PC-3 (cell line): ENCODE results near the gene TBC1D9. TPM values are rescaled to one million over a fixed set of nuclear protein-coding genes. Genes with fewer than 3 reads are reported as not detected.

Experiments used
- ATAC-seq: fragments of 200-7000 bp; cut with Tn5 transposase; 2 replicates; pipeline ENCODE4 v1.9.1; 2020; ENCODE audit warnings: mild to moderate bottlenecking, moderate library complexity
- BruUV-seq: library from RNA; stranded (reverse); fragments of 400-500 nt; replicated peaks from 2 replicates; lab custom pipeline; 2021; lab: Mats Ljungman, UMichigan
- CTCF ChIA-PET: fragments of 300-600 bp; sonication (Branson Sonifier 250); formaldehyde crosslinking; loops from one replicate; lab custom pipeline; 2022; ENCODE audit warnings: antibody characterized with exemption; lab: Charles Lee
- POLR2A ChIA-PET: fragments of 300-600 bp; sonication (Branson Sonifier 250); formaldehyde crosslinking; loops from one replicate; lab custom pipeline; 2022; ENCODE audit warnings: antibody characterized with exemption; ENCODE audit not compliant: unreplicated experiment; lab: Charles Lee
- DNase-seq: peaks from one replicate; pipeline ENCODE4 v3.0.0-alpha.2; 2015
- H2AFZ ChIP-seq: fragments of 300-600 bp; sonication (generic); 2 replicates; pipeline ENCODE4 v1.6.0; 2016; ENCODE audit warnings: antibody characterized with exemption, low read length
- H3F3A ChIP-seq: fragments of 300-600 bp; sonication (generic); one replicate; pipeline ENCODE4 v1.6.0; 2017; ENCODE audit warnings: antibody characterized with exemption, low read length, control low read depth, mild to moderate bottlenecking; ENCODE audit not compliant: unreplicated experiment
- H3K27ac ChIP-seq: fragments of 300-600 bp; sonication (generic); 2 replicates; pipeline ENCODE4 v1.5.1; 2016; ENCODE audit warnings: mild to moderate bottlenecking, low read length
- H3K27me3 ChIP-seq: fragments of 300-600 bp; sonication (generic); 2 replicates; pipeline ENCODE4 v1.6.1; 2016; ENCODE audit warnings: low read length, mixed read lengths
- H3K36me3 ChIP-seq: fragments of 300-600 bp; sonication (generic); 2 replicates; pipeline ENCODE4 v1.6.1; 2016; ENCODE audit warnings: low read depth, mixed run types, low read length, mixed read lengths
- H3K4me1 ChIP-seq: fragments of 300-600 bp; sonication (generic); 2 replicates; pipeline ENCODE4 v1.5.1; 2016; ENCODE audit warnings: low read length; ENCODE audit not compliant: insufficient read depth
- H3K4me2 ChIP-seq: fragments of 300-600 bp; sonication (generic); 2 replicates; pipeline ENCODE4 v1.6.0; 2016; ENCODE audit warnings: low read length
- H3K4me3 ChIP-seq: fragments of 300-600 bp; sonication (generic); 2 replicates; pipeline ENCODE4 v1.5.1; 2016; ENCODE audit warnings: mild to moderate bottlenecking, low read length, mixed read lengths
- H3K79me2 ChIP-seq: fragments of 300-600 bp; sonication (generic); 2 replicates; pipeline ENCODE4 v1.6.1; 2017; ENCODE audit warnings: low read length, mixed read lengths
- H3K9ac ChIP-seq: fragments of 300-600 bp; sonication (generic); 2 replicates; pipeline ENCODE4 v1.6.0; 2016; ENCODE audit warnings: mild to moderate bottlenecking, low read length
- H3K9me2 ChIP-seq: fragments of 300-600 bp; sonication (generic); replicated peaks from 2 replicates; pipeline ENCODE4 v1.6.1; 2016; ENCODE audit warnings: mixed run types, low read length, mixed read lengths
- H3K9me3 ChIP-seq: fragments of 300-600 bp; sonication (generic); 2 replicates; pipeline ENCODE4 v1.6.1; 2016; ENCODE audit warnings: low read length, mixed read lengths
- H4K20me1 ChIP-seq: fragments of 300-600 bp; sonication (generic); 2 replicates; pipeline ENCODE4 v1.6.1; 2016; ENCODE audit warnings: low read length, mixed read lengths
- EZH2 ChIP-seq: fragments of 300-600 bp; sonication (generic); IDR thresholded peaks from one replicate; pipeline ENCODE4 v1.6.1; 2017; ENCODE audit warnings: antibody characterized with exemption, mild to moderate bottlenecking, low read length; ENCODE audit not compliant: unreplicated experiment
- EZH2phosphoT487 ChIP-seq: fragments of 300-600 bp; sonication (generic); IDR thresholded peaks from 2 replicates; pipeline ENCODE4 v1.6.1; 2018; ENCODE audit warnings: mild to moderate bottlenecking, antibody characterized with exemption, low read length, borderline replicate concordance
- intact Hi-C: fragments of 100-400 bp; cut with micrococcal nuclease; formaldehyde crosslinking; loops from 2 replicates; pipeline ENCODE4 v1.9.0; 2023
- total RNA-seq: library from RNA; depleted of rRNA; stranded (reverse); fragments of >200 nt; gene quantifications from 2 replicates; pipeline ENCODE4 v1.2.3, GENCODE V29; 2014
- TF ChIP-seq, protein P1 (sequence below): fragments of 300-600 bp; sonication (generic); conservative IDR thresholded peaks from 2 replicates; pipeline ENCODE4 v1.5.1; 2017; ENCODE audit warnings: antibody characterized with exemption, low read depth, mild to moderate bottlenecking, low read length

Gene TBC1D9
- total RNA-seq, 1 experiment from 2014 or later: 11.2 TPM

DNA sequence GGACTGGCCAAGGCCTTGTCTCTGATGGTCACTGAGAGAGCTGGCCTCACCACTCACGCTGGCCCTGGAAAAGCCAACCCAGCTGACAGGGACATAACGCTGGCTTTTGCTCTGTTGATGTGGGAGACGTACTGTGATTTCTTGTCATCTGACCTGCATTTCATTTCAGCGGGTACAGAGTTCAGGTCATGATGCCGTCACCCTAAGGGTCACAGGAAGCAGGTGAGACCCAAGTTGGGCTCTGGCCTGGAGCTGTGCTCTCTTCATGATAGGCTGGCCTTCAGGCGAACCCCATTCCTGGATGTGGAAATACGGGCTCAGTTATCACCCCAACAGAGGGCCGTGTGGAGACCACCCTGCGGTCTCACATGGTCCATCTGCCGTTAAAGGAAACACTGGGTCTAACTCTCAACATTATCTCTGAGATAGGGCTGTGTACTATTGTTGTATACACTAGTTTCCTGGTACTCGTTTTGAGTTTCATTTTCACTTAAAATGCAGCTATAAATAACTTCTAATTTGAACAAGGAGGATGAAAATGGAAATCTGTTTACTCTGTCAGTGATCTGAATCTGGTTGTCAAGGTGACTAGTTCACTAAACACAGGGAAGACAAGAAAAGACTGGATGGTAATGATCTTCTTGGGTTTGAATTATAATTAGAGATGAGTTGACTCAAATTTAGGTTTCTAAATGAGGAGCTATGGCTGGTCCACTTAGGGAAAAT, 89.1 kb downstream of the TBC1D9 start:
- DNase-seq (no peak), ATAC-seq (no peak)
- intact Hi-C loops: no loop called here
- Histone ChIP-seq H3K4me1 (peaks cover 7% of the 10 kb centered on the region; the same call in 1 of the 2 replicates), H3K27me3 (no peaks in the 10 kb centered on the region), H2AFZ (no peak overlapping the region), H3F3A (no peaks in the 10 kb centered on the region), H3K9ac (no peak overlapping the region), H3K4me2 (no peak overlapping the region), H3K36me3 (no peaks in the 10 kb centered on the region), H3K9me2 (no peaks in the 10 kb centered on the region), H4K20me1 (no peaks in the 10 kb centered on the region), H3K79me2 (no peaks in the 10 kb centered on the region), H3K4me3 (no peak overlapping the region), H3K27ac (no peak overlapping the region), H3K9me3 (no peaks in the 10 kb centered on the region)
- CTCF ChIA-PET: no interaction called here
- no TSS peak for BruUV-seq
- POLR2A ChIA-PET: interaction anchor here (0.6 kb wide), 1 partner anchor 66 kb away, joined by 5 read pairs; no protein-coding TSS in a partner anchor
- TF ChIP-seq EZH2phosphoT487 (no peak), EZH2 (no peak)
- TF ChIP-seq, protein P1, sequence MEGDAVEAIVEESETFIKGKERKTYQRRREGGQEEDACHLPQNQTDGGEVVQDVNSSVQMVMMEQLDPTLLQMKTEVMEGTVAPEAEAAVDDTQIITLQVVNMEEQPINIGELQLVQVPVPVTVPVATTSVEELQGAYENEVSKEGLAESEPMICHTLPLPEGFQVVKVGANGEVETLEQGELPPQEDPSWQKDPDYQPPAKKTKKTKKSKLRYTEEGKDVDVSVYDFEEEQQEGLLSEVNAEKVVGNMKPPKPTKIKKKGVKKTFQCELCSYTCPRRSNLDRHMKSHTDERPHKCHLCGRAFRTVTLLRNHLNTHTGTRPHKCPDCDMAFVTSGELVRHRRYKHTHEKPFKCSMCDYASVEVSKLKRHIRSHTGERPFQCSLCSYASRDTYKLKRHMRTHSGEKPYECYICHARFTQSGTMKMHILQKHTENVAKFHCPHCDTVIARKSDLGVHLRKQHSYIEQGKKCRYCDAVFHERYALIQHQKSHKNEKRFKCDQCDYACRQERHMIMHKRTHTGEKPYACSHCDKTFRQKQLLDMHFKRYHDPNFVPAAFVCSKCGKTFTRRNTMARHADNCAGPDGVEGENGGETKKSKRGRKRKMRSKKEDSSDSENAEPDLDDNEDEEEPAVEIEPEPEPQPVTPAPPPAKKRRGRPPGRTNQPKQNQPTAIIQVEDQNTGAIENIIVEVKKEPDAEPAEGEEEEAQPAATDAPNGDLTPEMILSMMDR: no peak

DNA sequence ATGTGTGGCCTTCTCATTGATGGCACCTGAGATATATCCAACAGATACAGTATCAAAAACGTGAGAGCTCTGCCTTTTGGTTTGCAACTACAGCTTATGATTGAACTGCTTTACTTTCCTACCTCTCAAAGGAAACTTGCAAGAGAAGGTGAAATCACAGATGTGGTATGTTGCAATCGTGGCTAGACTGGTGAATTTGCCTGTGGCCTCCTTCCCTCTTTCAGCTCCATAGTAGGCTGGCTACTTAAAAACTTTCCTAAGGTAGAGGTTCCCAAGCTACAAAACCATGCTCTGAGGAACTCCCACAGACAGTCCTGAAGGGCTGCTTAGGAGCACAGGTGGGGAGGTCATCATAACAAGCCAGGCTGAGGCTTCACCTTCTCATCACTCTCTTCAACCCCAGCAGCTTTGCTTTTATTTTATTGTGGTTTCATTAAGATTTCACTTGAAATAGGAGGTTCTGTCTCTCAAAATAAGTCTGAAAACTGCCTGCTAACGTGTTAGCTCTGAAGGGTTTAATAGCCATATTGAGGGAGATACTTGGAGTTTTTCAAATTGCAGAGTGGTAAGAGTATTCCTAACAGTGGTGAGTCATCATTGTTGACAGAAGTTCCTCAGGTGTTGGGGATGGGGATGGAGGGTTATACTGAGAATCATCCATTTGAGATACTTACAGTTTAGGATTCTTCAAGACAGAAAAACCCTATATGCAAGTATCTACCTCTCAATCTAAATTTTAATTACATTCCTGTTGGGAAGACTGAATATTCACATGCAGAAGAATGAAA, 93.9 kb downstream of the TBC1D9 start:
- Histone ChIP-seq H3K27ac (no peak overlapping the region), H4K20me1 (no peaks in the 10 kb centered on the region), H3K9me3 (no peaks in the 10 kb centered on the region), H3K4me3 (no peak overlapping the region), H3K36me3 (no peaks in the 10 kb centered on the region), H3F3A (no peaks in the 10 kb centered on the region), H2AFZ (no peak overlapping the region), H3K4me1 (peaks cover 7% of the 10 kb centered on the region; the same call in 1 of the 2 replicates), H3K4me2 (no peak overlapping the region), H3K9ac (no peak overlapping the region), H3K9me2 (no peaks in the 10 kb centered on the region), H3K27me3 (no peaks in the 10 kb centered on the region), H3K79me2 (no peaks in the 10 kb centered on the region)
- TF ChIP-seq EZH2phosphoT487 (no peak), EZH2 (no peak)
- TF ChIP-seq, protein P1: no peak
- peak; percentile 46 for DNase-seq
- intact Hi-C loops: no loop called here
- CTCF ChIA-PET: no interaction called here
- no TSS peak for BruUV-seq
- POLR2A ChIA-PET: no interaction called here
- peak; percentile 75 for ATAC-seq

DNA sequence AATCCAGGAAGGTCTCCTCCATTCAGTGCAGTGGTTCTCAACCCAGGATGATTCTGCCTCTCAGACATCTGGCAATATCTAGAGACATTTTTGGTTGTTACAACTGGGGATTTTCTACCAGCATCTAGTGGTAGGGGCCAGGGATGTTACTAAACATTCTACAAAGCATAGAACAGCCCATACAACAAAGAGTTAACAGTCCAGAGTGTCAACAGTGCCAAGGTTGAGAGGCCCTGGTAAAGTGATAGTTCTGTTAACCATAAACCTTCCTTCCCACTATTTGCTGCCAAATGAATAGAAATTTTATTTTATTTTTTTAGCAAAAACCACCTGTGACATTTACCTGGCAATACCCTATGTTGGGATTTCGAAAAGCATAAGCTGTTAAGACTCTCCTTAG, 94.6 kb downstream of the TBC1D9 start:
- ATAC-seq: no peak
- no peak for TF ChIP-seq EZH2phosphoT487
- TF ChIP-seq EZH2: no peak
- TF ChIP-seq, protein P1: no peak
- BruUV-seq: no TSS peak
- H3K27me3 ChIP-seq: no peaks in the 10 kb centered on the region
- no peak overlapping the region for H2AFZ ChIP-seq
- H3K9ac ChIP-seq: no peak overlapping the region
- H3K9me3 ChIP-seq: no peaks in the 10 kb centered on the region
- ChIA-PET CTCF (no interaction called here), POLR2A (no interaction called here)
- intact Hi-C loops: no loop called here
- no peaks in the 10 kb centered on the region for H3K9me2 ChIP-seq
- no peaks in the 10 kb centered on the region for H3K79me2 ChIP-seq
- H3K4me1 ChIP-seq: peaks cover 7% of the 10 kb centered on the region; the same call in 1 of the 2 replicates
- no peaks in the 10 kb centered on the region for H3F3A ChIP-seq
- DNase-seq: no peak
- no peaks in the 10 kb centered on the region for H3K36me3 ChIP-seq
- no peak overlapping the region for H3K4me2 ChIP-seq
- H4K20me1 ChIP-seq: no peaks in the 10 kb centered on the region
- no peak overlapping the region for H3K27ac ChIP-seq
- no peak overlapping the region for H3K4me3 ChIP-seq
